ENCODE data around the gene ERCC4. TPM values are rescaled to one million over a fixed set of nuclear protein-coding genes. Genes with fewer than 3 reads are reported as not detected.

Gene ERCC4
- total RNA-seq, 1 experiment from 2014 or later: 23.4 TPM

DNA sequence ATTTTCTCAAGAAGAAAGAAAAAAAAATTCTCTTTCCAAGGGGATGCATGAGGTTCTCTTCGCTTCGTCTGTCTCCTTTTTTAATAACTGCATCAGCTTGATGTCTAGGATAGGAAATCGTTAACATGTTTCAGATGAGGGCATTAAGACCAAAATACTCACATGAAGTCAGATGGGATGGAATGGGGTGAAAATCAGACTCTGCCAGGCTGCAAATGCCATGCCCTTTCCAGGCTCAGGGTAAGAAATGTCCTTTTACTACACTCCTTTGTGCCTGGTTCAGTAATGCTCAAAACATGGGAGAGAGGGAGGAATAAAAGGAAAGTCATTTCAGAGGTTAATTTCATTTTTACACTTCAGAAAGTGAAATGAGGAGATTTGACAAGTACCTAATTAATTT is 21.7 kb upstream of the ERCC4 start:
- no peaks in the 10 kb centered on the region for H3K36me3 ChIP-seq (ENCODE audit: control insufficient read depth, insufficient read depth, low read length)
- no peak overlapping the region for H3K4me3 ChIP-seq (ENCODE audit: low read depth in 2 of 2, low read length in 2 of 2)
- H3K27me3 ChIP-seq (ENCODE audit: control insufficient read depth, insufficient read depth, low read length): peaks cover 25% of the 10 kb centered on the region
- in situ Hi-C loops (cut with HindIII; ENCODE audit: low pct_unique_long_range_greater_than_20kb, low sequenced_read_pairs) (no loop called here), intact Hi-C loops (cut with micrococcal nuclease; ENCODE audit: unreplicated experiment) (no loop called here)
- ChIA-PET CTCF (no interaction called here), POLR2A (interaction anchor here (0.7 kb wide), 1 partner anchor 120 kb away, joined by 3 read pairs; no protein-coding TSS in a partner anchor)
- TF ChIP-seq SIN3A (IDR thresholded peaks at IDR 0.05; ENCODE audit: borderline replicate concordance, insufficient read depth, low read depth, low read length): no peak
- TF ChIP-seq, protein P1, sequence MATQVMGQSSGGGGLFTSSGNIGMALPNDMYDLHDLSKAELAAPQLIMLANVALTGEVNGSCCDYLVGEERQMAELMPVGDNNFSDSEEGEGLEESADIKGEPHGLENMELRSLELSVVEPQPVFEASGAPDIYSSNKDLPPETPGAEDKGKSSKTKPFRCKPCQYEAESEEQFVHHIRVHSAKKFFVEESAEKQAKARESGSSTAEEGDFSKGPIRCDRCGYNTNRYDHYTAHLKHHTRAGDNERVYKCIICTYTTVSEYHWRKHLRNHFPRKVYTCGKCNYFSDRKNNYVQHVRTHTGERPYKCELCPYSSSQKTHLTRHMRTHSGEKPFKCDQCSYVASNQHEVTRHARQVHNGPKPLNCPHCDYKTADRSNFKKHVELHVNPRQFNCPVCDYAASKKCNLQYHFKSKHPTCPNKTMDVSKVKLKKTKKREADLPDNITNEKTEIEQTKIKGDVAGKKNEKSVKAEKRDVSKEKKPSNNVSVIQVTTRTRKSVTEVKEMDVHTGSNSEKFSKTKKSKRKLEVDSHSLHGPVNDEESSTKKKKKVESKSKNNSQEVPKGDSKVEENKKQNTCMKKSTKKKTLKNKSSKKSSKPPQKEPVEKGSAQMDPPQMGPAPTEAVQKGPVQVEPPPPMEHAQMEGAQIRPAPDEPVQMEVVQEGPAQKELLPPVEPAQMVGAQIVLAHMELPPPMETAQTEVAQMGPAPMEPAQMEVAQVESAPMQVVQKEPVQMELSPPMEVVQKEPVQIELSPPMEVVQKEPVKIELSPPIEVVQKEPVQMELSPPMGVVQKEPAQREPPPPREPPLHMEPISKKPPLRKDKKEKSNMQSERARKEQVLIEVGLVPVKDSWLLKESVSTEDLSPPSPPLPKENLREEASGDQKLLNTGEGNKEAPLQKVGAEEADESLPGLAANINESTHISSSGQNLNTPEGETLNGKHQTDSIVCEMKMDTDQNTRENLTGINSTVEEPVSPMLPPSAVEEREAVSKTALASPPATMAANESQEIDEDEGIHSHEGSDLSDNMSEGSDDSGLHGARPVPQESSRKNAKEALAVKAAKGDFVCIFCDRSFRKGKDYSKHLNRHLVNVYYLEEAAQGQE (IDR thresholded peaks at IDR 0.05; ENCODE audit: insufficient read depth in 1 of 2, low read depth in 2 of 2, low read length in 1 of 2): no peak
- no peak for TF ChIP-seq POLR2AphosphoS5 (IDR thresholded peaks at IDR 0.05; ENCODE audit: low read depth, low read length)
- no peak for TF ChIP-seq TCF7L2 (IDR thresholded peaks at IDR 0.05; ENCODE audit: low read depth, low read length)
- TF ChIP-seq, protein P2, sequence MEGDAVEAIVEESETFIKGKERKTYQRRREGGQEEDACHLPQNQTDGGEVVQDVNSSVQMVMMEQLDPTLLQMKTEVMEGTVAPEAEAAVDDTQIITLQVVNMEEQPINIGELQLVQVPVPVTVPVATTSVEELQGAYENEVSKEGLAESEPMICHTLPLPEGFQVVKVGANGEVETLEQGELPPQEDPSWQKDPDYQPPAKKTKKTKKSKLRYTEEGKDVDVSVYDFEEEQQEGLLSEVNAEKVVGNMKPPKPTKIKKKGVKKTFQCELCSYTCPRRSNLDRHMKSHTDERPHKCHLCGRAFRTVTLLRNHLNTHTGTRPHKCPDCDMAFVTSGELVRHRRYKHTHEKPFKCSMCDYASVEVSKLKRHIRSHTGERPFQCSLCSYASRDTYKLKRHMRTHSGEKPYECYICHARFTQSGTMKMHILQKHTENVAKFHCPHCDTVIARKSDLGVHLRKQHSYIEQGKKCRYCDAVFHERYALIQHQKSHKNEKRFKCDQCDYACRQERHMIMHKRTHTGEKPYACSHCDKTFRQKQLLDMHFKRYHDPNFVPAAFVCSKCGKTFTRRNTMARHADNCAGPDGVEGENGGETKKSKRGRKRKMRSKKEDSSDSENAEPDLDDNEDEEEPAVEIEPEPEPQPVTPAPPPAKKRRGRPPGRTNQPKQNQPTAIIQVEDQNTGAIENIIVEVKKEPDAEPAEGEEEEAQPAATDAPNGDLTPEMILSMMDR (IDR thresholded peaks at IDR 0.05): no peak
- no TSS peak for BruUV-seq (replicated peaks)
- DNase-seq (ENCODE audit: low read depth, low spot score): no peak
- H3K9me3 ChIP-seq (ENCODE audit: control insufficient read depth, insufficient read depth, low read depth, low read length): no peaks in the 10 kb centered on the region
- no peak overlapping the region for H3K27ac ChIP-seq (ENCODE audit: low read length)
- no peaks in the 10 kb centered on the region for H3K4me1 ChIP-seq (ENCODE audit: control insufficient read depth, insufficient read depth, low read length)
- no peak for ATAC-seq

DNA sequence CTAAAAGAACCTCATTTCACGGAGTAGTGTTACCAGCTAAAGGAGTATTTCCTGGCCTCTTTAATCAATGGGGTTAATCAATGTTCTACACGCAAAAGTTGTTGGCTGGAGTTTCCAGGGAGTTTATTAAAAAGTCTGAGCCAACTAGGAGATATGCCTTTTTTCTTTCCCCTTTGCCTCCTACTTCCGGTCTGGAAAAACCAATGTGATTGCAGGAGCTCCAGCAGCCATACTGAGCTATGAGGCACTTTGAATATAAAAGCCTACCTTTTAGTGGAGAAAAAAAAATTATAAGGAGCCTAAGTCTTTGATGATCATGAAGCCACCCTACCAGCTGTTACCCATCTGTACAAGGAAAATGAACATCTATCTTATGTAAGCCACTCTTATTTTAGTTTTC is 17.9 kb upstream of the ERCC4 start:
- Histone ChIP-seq H3K4me3 (ENCODE audit: low read depth in 2 of 2, low read length in 2 of 2) (no peak overlapping the region), H3K4me1 (ENCODE audit: control insufficient read depth, insufficient read depth, low read length) (no peaks in the 10 kb centered on the region), H3K9me3 (ENCODE audit: control insufficient read depth, insufficient read depth, low read depth, low read length) (no peaks in the 10 kb centered on the region), H3K27ac (ENCODE audit: low read length) (no peak overlapping the region), H3K36me3 (ENCODE audit: control insufficient read depth, insufficient read depth, low read length) (no peaks in the 10 kb centered on the region), H3K27me3 (ENCODE audit: control insufficient read depth, insufficient read depth, low read length) (peaks cover 9% of the 10 kb centered on the region)
- DNase-seq (ENCODE audit: low read depth, low spot score) (no peak), ATAC-seq (no peak)
- in situ Hi-C loops (cut with HindIII; ENCODE audit: low pct_unique_long_range_greater_than_20kb, low sequenced_read_pairs): no loop called here
- POLR2A ChIA-PET: no interaction called here
- BruUV-seq (replicated peaks): no TSS peak
- TF ChIP-seq, protein P1 (IDR thresholded peaks at IDR 0.05; ENCODE audit: insufficient read depth in 1 of 2, low read depth in 2 of 2, low read length in 1 of 2): no peak
- TF ChIP-seq POLR2AphosphoS5 (IDR thresholded peaks at IDR 0.05; ENCODE audit: low read depth, low read length): no peak
- TF ChIP-seq TCF7L2 (IDR thresholded peaks at IDR 0.05; ENCODE audit: low read depth, low read length): no peak
- TF ChIP-seq SIN3A (IDR thresholded peaks at IDR 0.05; ENCODE audit: borderline replicate concordance, insufficient read depth, low read depth, low read length): no peak
- TF ChIP-seq, protein P2 (IDR thresholded peaks at IDR 0.05): no peak
- CTCF ChIA-PET: no interaction called here
- intact Hi-C loops (cut with micrococcal nuclease; ENCODE audit: unreplicated experiment): no loop called here

All from Panc1 (cell line).